Effector memory CD8-positive, alpha-beta T cell (primary cell): ENCODE results near the gene LRFN2.

Source experiments
- ATAC-seq: fragments of 150-1000 bp; cut with Tn5 transposase; replicated peaks from 2 replicates; pipeline ENCODE4 v1.10.0; 2021; ENCODE audit warnings: mild to moderate bottlenecking, moderate library complexity
- DNase-seq, 3 experiments: peaks; one replicate each; pipeline ENCODE4 v3.0.0; 2021
- H3K27ac Mint-ChIP-seq, 2 donors: one replicate each; pipeline ENCODE4 v1.8.0; 2022; ENCODE audit warnings: mild to moderate bottlenecking in 2 of 2, mixed read lengths in 2 of 2, moderate library complexity in 2 of 2
- H3K27me3 Mint-ChIP-seq, 2 donors: one replicate each; pipeline ENCODE4 v1.8.0; 2022; ENCODE audit warnings: mixed read lengths in 2 of 2
- H3K36me3 Mint-ChIP-seq: one replicate; pipeline ENCODE4 v1.8.0; 2022; ENCODE audit warnings: mild to moderate bottlenecking, moderate library complexity, mixed read lengths; ENCODE audit not compliant: insufficient read depth
- H3K4me1 Mint-ChIP-seq, 2 donors: one replicate each; pipeline ENCODE4 v1.8.0; 2022; ENCODE audit warnings: low read depth in 2 of 2, mixed read lengths in 2 of 2
- H3K4me3 Mint-ChIP-seq, 2 donors: one replicate each; pipeline ENCODE4 v1.8.0; 2022; ENCODE audit warnings: mild to moderate bottlenecking in 2 of 2, mixed read lengths in 2 of 2, moderate library complexity in 2 of 2
- H3K9me3 Mint-ChIP-seq, 2 donors: one replicate each; pipeline ENCODE4 v1.8.0; 2022; ENCODE audit warnings: mixed read lengths in 2 of 2

LRFN2 gene

DNA sequence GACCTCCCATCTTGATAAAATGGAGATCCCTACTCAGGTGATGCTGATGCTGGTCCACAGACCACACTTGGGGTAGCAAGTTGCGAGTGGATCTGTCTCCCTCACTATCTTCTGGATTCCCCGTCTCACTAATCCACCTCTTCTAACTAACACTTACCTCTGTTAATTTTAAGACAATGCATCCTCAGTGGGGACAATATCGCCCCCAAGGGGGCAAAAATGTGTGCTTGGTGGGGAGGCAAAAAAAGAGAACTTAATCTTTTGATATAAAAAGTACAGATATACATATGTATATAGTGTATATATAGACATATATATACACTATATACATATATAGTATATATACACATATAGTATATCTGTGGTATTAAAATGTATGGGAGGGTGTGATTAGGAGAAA, 4.3 kb downstream of the LRFN2 start:
- Mint-ChIP-seq H3K27me3 (peaks cover 23 to 43% of the 10 kb centered on the region in 2 donors), H3K4me1 (peaks cover 11 to 23% of the 10 kb centered on the region in 2 donors), H3K36me3 (no peaks in the 10 kb centered on the region), H3K4me3 (peak overlapping the region in 1 of 2 donors; percentile 88), H3K27ac (peak overlapping the region in 1 of 2 donors; percentile 12), H3K9me3 (no peaks in the 10 kb centered on the region)
- DNase-seq = no peak
- ATAC-seq = no peak

DNA sequence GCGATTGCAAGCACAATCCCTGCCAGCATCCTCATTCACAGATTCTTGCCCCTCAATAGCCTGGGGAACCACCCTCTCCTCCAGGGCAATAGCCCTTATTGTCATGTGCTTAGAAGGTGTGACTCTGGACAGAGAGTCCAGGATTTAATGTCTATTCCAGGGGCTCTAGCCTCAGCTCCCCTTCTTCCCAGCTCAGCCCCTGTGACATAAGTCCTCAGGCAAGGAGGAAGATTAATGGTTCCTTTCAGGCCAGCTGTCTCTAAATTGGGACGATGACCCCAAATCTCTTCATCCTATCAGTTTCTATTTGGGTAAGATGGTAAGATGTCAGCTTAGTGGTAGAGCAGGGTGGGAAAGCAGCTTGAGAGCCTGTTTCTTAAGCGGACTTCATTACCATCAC, 8.1 kb downstream of the LRFN2 start:
- Mint-ChIP-seq H3K4me1 (peaks cover 4 to 10% of the 10 kb centered on the region in 2 donors), H3K27ac (no peak overlapping the region), H3K9me3 (no peaks in the 10 kb centered on the region), H3K36me3 (no peaks in the 10 kb centered on the region), H3K27me3 (peaks cover 1 to 16% of the 10 kb centered on the region in 2 donors), H3K4me3 (no peak overlapping the region)
- DNase-seq (no peak), ATAC-seq (no peak)

DNA sequence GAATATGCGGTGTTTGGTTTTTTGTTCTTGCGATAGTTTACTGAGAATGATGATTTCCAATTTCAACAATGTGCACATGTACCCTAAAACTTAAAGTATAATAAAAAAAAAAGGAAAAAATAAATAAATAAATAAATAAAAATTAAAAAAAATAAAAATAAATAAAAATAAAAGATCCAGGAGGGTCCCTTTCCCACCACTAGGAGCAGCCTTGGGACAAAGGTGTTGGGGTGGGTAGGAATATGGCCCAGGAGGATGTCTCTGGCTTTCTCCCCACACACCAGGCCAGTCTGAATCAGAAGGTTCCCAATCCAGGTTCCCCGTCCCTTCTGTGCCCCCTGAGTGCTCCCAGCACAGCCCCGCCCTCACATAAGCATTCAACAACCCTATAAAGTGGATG, 9.5 kb downstream of the LRFN2 start:
- Mint-ChIP-seq H3K36me3 (no peaks in the 10 kb centered on the region), H3K27ac (no peak overlapping the region), H3K4me3 (no peak overlapping the region), H3K4me1 (peaks cover 0 to 3% of the 10 kb centered on the region in 2 donors), H3K9me3 (no peaks in the 10 kb centered on the region), H3K27me3 (peaks cover 0 to 7% of the 10 kb centered on the region in 2 donors)
- DNase-seq (no peak), ATAC-seq (no peak)

DNA sequence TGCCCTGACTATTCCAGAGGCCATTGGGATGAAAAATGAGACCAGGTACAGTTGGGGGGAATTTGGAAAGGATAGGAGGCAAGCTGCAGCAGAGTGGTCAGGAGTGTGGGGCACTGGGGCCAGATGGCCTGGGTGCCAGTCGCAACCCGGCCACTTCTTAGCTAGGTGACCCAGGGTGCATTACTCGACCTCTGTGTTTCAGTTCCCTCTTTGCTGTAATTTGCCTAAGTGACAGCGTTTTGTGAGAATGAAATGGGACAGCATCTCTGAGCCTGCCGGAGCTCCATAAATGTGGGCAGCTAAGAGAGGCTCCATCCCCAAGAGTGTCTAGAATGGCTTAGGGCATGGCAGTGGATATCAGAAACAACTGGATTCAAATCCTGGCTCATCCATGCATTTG, 13.9 kb downstream of the LRFN2 start:
- Mint-ChIP-seq H3K4me3 (no peak overlapping the region), H3K36me3 (no peaks in the 10 kb centered on the region), H3K27me3 (peaks cover 0 to 7% of the 10 kb centered on the region in 2 donors), H3K27ac (no peak overlapping the region), H3K9me3 (no peaks in the 10 kb centered on the region), H3K4me1 (peaks cover 2 to 3% of the 10 kb centered on the region in 2 donors)
- ATAC-seq = no peak
- DNase-seq = no peak

DNA sequence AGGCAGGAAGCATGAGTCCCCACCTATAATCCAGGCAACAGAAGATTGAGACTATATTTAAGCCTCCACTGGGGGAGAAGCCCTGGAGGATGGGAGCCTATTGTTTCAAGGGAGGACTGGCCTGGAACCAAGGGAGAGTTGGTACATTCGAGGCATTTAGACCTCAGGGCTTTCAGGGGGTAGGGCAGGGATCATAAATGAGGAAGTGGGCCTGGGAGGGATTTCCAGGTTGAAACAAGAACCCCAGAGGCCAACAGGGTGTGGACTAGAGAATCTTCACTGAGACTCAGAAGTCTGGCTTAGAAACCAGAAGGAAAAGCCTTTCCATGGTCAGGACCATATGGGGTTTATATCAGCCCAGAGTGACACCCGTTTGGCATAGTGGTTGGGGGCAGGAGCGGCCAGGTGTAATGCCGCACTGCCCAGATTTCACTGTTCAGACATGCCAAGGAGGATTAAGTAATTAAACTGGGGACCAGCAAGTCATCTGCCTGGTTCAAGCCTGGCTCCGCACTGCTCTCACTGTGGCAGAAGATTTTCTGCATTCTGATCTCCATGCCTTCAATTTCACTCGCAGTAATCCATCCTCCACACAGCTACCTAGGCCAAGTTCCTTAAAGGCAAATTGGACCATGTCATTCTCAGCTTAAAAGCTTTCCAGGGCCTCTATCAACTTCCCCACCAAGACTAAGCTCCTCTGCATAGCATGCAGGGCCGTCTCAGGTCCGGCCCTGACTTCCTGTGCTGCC, 17.8 kb downstream of the LRFN2 start:
- no peak for DNase-seq
- Mint-ChIP-seq H3K4me3 (no peak overlapping the region), H3K27me3 (no peaks in the 10 kb centered on the region), H3K27ac (no peak overlapping the region), H3K4me1 (peaks cover 2 to 10% of the 10 kb centered on the region in 2 donors), H3K36me3 (no peaks in the 10 kb centered on the region), H3K9me3 (no peaks in the 10 kb centered on the region)
- no peak for ATAC-seq

DNA sequence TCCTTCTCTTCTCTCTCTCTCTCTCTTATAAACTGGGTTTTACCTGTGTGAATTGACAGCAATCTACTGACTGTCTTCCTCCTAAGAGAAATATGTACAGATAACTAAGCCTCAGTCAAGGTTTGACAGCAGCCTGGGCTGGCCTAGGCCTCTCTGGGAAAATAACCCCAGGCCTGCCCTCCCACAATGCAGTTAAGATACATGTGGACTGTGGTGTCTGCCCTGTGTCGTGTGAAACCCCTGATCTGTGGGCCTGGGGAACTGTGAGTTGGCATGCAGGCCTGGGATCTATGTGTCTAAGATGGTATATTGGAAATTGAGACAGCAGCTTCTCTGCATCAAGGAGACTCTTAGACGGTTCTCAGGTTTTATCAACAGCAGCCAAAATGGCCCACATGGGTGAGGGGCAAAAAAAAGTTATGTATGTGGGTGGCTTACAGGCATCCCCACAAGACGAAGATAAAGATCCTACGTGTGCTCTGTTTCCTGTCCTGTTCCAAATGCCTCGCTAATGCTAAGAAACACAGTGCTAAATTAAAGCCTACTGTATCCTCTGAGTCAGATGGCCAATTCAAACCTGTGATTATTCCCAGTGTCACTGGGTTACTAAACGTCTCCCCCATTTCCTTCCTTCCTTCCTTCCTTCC, 19.0 kb downstream of the LRFN2 start:
- Mint-ChIP-seq H3K4me3 (no peak overlapping the region), H3K4me1 (peaks cover 2 to 11% of the 10 kb centered on the region in 2 donors), H3K27me3 (no peaks in the 10 kb centered on the region), H3K9me3 (no peaks in the 10 kb centered on the region), H3K27ac (no peak overlapping the region), H3K36me3 (no peaks in the 10 kb centered on the region)
- DNase-seq (no peak), ATAC-seq (no peak)

DNA sequence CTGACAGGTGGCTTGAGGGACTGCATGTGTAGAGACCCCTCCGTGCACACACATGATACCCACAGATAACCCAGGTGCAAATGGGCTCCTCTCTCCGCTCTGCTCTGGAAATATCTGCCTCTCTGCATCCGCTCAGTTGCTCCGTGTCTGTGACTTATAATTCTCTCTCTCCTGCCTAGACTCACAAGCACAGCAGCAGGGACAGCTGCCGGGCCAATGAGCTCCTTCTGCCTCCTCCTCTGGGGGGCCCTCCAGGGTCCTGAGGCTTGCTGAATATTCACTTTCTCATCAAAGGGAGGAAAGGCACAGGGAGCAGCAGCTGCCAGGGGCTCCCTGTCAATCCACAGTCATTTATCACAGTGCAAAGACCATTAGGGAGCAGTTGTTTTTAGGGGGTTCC, 24.1 kb downstream of the LRFN2 start:
- Mint-ChIP-seq H3K27me3 (peaks cover 0 to 21% of the 10 kb centered on the region in 2 donors), H3K9me3 (no peaks in the 10 kb centered on the region), H3K27ac (no peak overlapping the region), H3K36me3 (no peaks in the 10 kb centered on the region), H3K4me1 (peaks cover 0 to 10% of the 10 kb centered on the region in 2 donors), H3K4me3 (no peak overlapping the region)
- no peak for ATAC-seq
- DNase-seq = no peak

DNA sequence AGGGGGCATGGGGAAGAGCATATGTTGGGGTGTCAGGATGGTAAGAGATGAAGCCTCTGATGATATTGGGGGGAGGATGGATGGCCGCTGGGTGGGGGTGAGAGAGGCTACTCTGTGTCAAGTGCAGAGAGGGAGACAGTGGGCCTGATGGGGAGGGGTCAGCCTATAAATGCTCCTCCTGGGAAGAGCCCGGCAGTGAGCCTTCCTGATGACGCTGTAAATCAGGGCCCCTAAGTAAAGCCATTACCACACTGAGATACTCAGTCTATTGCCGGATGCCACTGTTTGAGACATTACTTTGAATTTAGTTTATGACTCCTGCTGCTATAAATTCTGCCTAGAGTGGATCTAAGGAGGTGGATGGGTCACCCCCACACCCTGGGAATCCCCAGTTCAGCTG, 28.1 kb downstream of the LRFN2 start:
- Mint-ChIP-seq H3K27ac (no peak overlapping the region), H3K36me3 (peaks cover 5% of the 10 kb centered on the region), H3K4me1 (no peaks in the 10 kb centered on the region), H3K4me3 (no peak overlapping the region), H3K9me3 (no peaks in the 10 kb centered on the region), H3K27me3 (peaks cover 0 to 45% of the 10 kb centered on the region in 2 donors)
- ATAC-seq = no peak
- no peak for DNase-seq

DNA sequence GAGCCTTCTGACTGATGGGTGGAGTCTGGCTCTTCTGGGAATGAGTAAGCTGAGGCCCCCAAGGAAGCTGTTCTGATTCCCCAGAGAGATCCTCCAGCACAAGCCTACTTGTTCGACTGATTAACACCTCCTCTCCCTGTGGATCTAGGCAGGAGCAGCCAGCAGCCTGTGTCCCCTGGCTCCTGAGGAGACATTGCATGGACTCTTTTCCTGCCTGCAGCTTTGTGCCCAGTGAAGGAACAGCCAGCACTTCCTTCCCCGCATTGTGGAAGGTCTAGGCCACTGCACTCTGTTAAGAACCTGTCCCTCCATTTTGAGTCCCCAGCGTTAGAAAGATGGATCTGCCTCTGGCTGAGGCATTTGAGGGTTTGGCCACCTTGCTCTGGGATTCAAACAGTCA, 29.1 kb downstream of the LRFN2 start:
- Mint-ChIP-seq H3K4me3 (no peak overlapping the region), H3K36me3 (peaks cover 5% of the 10 kb centered on the region), H3K27ac (no peak overlapping the region), H3K27me3 (peaks cover 0 to 48% of the 10 kb centered on the region in 2 donors), H3K4me1 (no peaks in the 10 kb centered on the region), H3K9me3 (no peaks in the 10 kb centered on the region)
- ATAC-seq = no peak
- no peak for DNase-seq

DNA sequence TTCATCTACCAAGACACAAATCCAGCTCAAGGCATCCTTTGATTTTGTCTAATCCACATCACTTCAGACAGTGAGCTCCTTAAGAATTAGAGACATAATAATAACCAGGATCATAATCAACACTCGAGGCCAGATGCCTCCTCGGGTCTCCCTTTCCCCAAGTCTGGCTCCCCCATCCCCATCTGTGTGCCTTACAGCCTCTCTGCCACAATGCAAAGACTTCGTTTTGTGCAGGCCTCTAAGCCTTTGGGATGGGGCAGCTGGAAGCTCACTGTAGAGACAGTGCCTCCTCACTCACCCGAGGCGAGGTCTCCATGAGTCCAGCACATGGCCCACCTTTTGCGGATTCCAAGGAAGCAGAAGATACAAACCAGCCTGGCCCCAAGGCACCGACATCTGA, 30.3 kb downstream of the LRFN2 start:
- DNase-seq = no peak
- H3K27ac Mint-ChIP-seq = peak overlapping the region in 1 of 2 donors; percentile 55
- no peaks in the 10 kb centered on the region for H3K4me1 Mint-ChIP-seq
- H3K27me3 Mint-ChIP-seq = peaks cover 0 to 48% of the 10 kb centered on the region in 2 donors
- no peaks in the 10 kb centered on the region for H3K9me3 Mint-ChIP-seq
- no peak overlapping the region for H3K4me3 Mint-ChIP-seq
- peaks cover 5% of the 10 kb centered on the region for H3K36me3 Mint-ChIP-seq
- no peak for ATAC-seq

DNA sequence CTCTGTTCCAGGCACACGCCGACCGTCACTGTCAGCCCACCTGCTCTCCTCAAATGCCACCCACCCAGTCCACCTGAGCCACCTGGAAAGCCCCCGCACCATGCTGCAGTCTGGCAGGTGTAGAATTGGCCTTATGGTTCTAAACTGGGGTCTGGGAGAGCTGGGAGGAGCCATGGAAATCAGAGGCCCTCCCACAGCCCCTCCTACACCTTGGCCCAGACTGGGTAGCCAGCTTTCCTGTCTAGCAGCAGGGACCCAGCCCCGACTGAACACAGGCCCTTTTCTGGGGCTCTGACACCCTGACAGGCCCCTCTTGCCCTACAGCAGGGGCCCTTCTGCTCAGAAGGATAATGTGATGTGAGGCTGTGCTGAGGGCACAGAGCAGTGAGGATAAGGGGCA, 31.1 kb downstream of the LRFN2 start:
- ATAC-seq = no peak

DNA sequence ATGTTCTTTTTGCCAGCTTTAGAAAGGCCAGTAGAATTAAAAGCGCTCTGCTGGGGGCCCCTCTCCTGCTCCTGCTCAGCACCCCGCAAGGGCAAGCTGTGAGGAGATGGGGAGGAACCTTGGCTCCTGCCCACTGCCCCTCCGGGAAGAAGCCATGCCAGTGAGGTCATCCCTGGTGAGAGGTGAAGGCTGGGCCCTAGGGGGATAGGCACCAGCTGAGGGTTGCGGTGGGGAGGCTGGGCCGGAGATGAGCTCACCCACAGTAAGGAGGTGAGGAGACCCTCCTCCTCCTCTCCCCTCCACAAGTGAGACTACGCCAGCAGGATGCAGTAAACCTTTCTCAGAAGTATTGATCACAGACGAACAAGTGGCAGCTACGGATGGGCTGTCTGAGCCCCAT, 32.1 kb downstream of the LRFN2 start:
- Mint-ChIP-seq H3K9me3 (no peaks in the 10 kb centered on the region), H3K4me1 (peaks cover 0 to 5% of the 10 kb centered on the region in 2 donors), H3K36me3 (peaks cover 5% of the 10 kb centered on the region), H3K27me3 (peaks cover 0 to 46% of the 10 kb centered on the region in 2 donors), H3K27ac (no peak overlapping the region), H3K4me3 (no peak overlapping the region)
- no peak for ATAC-seq
- no peak for DNase-seq

More for the DNA sequence above, 31.1 kb downstream of the LRFN2 start:
- peaks cover 0 to 48% of the 10 kb centered on the region in 2 donors for H3K27me3 Mint-ChIP-seq
- no peaks in the 10 kb centered on the region for H3K9me3 Mint-ChIP-seq
- peak overlapping the region in 1 of 2 donors; percentile 55 for H3K27ac Mint-ChIP-seq
- no peak overlapping the region for H3K4me3 Mint-ChIP-seq
- H3K4me1 Mint-ChIP-seq = no peaks in the 10 kb centered on the region
- peaks cover 5% of the 10 kb centered on the region for H3K36me3 Mint-ChIP-seq
- no peak for DNase-seq

DNA sequence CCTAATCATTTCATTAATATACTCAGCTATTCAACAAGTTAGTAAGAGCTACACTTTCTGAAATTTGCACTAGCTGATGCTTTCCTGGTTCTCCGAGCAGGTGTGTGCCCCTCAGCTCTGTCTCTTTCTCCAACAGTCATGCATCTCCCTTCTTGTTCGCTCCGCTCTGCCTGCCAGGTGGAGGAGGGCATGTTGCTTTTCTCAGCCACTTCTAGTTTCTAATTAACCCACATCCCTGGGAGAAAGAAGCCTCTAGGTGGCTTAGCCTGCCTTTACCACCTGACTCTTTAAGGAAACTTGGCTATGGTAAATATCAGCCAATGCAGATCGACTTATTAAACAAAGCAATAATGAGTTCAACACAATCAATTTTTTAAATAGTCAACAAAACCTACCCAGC, 34.2 kb downstream of the LRFN2 start:
- Mint-ChIP-seq H3K36me3 (peaks cover 5% of the 10 kb centered on the region), H3K4me3 (no peak overlapping the region), H3K27ac (no peak overlapping the region), H3K27me3 (peaks cover 0 to 26% of the 10 kb centered on the region in 2 donors), H3K9me3 (no peaks in the 10 kb centered on the region), H3K4me1 (peaks cover 0 to 7% of the 10 kb centered on the region in 2 donors)
- ATAC-seq = no peak
- DNase-seq = no peak

DNA sequence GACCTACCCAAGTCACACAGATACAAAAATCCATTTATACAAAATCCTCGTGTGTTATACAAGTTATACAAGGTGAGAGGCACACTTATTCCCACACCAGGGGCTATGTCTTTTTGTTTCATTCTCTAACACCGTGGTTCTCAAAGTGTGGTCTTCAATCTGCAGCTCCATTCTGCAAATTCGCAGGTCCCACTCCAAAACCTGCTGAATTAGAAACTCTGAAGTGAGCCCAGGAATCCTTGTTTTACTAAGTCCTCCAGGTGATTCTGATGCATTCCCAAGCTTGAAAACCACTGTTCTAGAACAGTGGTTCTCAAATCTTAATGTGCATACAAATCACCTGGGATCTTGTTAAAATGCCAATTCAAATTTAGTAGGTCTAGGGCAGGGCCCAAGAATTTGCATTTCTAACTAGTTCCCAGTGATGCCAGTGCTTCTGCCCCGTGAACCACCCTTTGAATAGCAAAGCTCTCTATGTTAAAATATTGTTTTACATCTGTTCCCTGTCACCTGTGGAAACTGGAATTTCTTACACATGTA, 35.1 kb downstream of the LRFN2 start:
- no peak overlapping the region for H3K27ac Mint-ChIP-seq
- H3K4me1 Mint-ChIP-seq = peaks cover 0 to 7% of the 10 kb centered on the region in 2 donors
- no peaks in the 10 kb centered on the region for H3K36me3 Mint-ChIP-seq
- H3K4me3 Mint-ChIP-seq = no peak overlapping the region
- no peak for DNase-seq
- peaks cover 0 to 21% of the 10 kb centered on the region in 2 donors for H3K27me3 Mint-ChIP-seq
- no peaks in the 10 kb centered on the region for H3K9me3 Mint-ChIP-seq
- no peak for ATAC-seq
